GM12878 (cell line): ENCODE data around the gene FAM98C. TPM values are rescaled to one million over a fixed set of nuclear protein-coding genes. Genes with fewer than 3 reads are reported as not detected.

Experiments used
- ATAC-seq: fragments of 200-7000 bp; cut with Tn5 transposase; 3 replicates; pipeline ENCODE4 v1.9.1; 2020; ENCODE audit warnings: mild to moderate bottlenecking, moderate library complexity
- BruUV-seq: library from RNA; stranded (reverse); fragments of 400-500 nt; replicated peaks from 2 replicates; lab custom pipeline; 2021; lab: Mats Ljungman, UMichigan
- CTCF ChIA-PET: fragments of 300-600 bp; sonication (Branson Sonifier 250); formaldehyde crosslinking; extraction: SDS; loops from one replicate; lab custom pipeline; 2021; ENCODE audit warnings: inconsistent platforms; lab: Yijun Ruan, JAX
- POLR2A ChIA-PET: fragments of 350-600 bp; formaldehyde crosslinking; extraction: SDS; loops from one replicate; lab custom pipeline; 2021; ENCODE audit warnings: inconsistent platforms; lab: Charles Lee
- RAD21 ChIA-PET: fragments of 300-600 bp; sonication (Branson Sonifier 250); formaldehyde crosslinking; loops from one replicate; lab custom pipeline; 2023; ENCODE audit warnings: antibody characterized with exemption; ENCODE audit not compliant: unreplicated experiment; lab: Charles Lee
- SMC1A ChIA-PET: fragments of 300-600 bp; sonication (Branson Sonifier 250); formaldehyde crosslinking; loops from one replicate; lab custom pipeline; 2023; ENCODE audit not compliant: unreplicated experiment, uncharacterized antibody; lab: Charles Lee
- DNase-seq: peaks from one replicate; pipeline ENCODE4 v3.0.0-alpha.2; 2011; ENCODE audit warnings: low read depth, low spot score
- FAIRE-seq: peaks from 3 replicates; lab custom pipeline; 2011; peaks lifted over from hg19 to GRCh38; lab: Jason Lieb, UNC
- H2AFZ ChIP-seq: 2 replicates; pipeline ENCODE4 v1.6.0; 2011; ENCODE audit warnings: low read depth, low read length, control low read depth; ENCODE audit not compliant: control insufficient read depth
- H3K27ac ChIP-seq: 2 replicates; pipeline ENCODE4 v1.5.1; 2011; ENCODE audit warnings: control low read depth; ENCODE audit not compliant: control insufficient read depth, insufficient read depth
- H3K27me3 ChIP-seq, 2 experiments: replicated peaks in 1 of 2; 2 replicates each; pipeline versions ENCODE4 v1.6.0 to v1.6.1; 2011; ENCODE audit warnings: low read length in 1 of 2; ENCODE audit not compliant: control insufficient read depth in 2 of 2, insufficient read depth in 2 of 2
- H3K36me3 ChIP-seq, 2 experiments: 2 replicates each; pipeline ENCODE4 v1.5.1; 2011; ENCODE audit warnings: low read length in 1 of 2; ENCODE audit not compliant: control insufficient read depth in 2 of 2, insufficient read depth in 2 of 2
- H3K4me1 ChIP-seq: 2 replicates; pipeline ENCODE4 v1.6.1; 2011; ENCODE audit warnings: mild to moderate bottlenecking, low read length, moderate library complexity, mixed read lengths; ENCODE audit not compliant: control insufficient read depth, insufficient read depth
- H3K4me2 ChIP-seq: 2 replicates; pipeline ENCODE4 v1.6.0; 2011; ENCODE audit warnings: control low read depth; ENCODE audit not compliant: control insufficient read depth, insufficient read depth
- H3K4me3 ChIP-seq: fragments of 200-600 bp; sonication (generic); 2 replicates; pipeline ENCODE4 v1.5.1; 2016
- H3K79me2 ChIP-seq: 2 replicates; pipeline ENCODE4 v1.6.0; 2011; ENCODE audit warnings: low read length; ENCODE audit not compliant: control insufficient read depth, insufficient read depth
- H3K9ac ChIP-seq: 2 replicates; pipeline ENCODE4 v1.8.0; 2011; ENCODE audit warnings: low read length, control low read depth, mixed read lengths; ENCODE audit not compliant: control insufficient read depth, insufficient read depth
- H3K9me3 ChIP-seq: replicated peaks from 3 replicates; pipeline ENCODE4 v1.5.1; 2011; ENCODE audit warnings: mild to moderate bottlenecking, low read length; ENCODE audit not compliant: control insufficient read depth, insufficient read depth
- H4K20me1 ChIP-seq: 2 replicates; pipeline ENCODE4 v1.6.0; 2011; ENCODE audit not compliant: control insufficient read depth, insufficient read depth
- DPF2 ChIP-seq: fragments of 450-650 bp; IDR thresholded peaks from 2 replicates; pipeline ENCODE4 v1.6.1; 2017; ENCODE audit warnings: mild to moderate bottlenecking
- ETV6 ChIP-seq, 2 experiments: fragments of 450-650 bp in 1 of 2; IDR thresholded peaks in 1 of 2; conservative IDR thresholded peaks in 1 of 2; 2 replicates each; pipeline ENCODE4 v1.6.1; 2014; ENCODE audit warnings: antibody characterized with exemption in 1 of 2, borderline replicate concordance in 1 of 2, low read depth in 1 of 2, mild to moderate bottlenecking in 1 of 2, moderate library complexity in 1 of 2
- SKIL ChIP-seq: fragments of 450-650 bp; IDR thresholded peaks from 2 replicates; pipeline ENCODE4 v1.6.1; 2017; ENCODE audit warnings: mild to moderate bottlenecking, low read depth, inconsistent platforms; ENCODE audit not compliant: poor library complexity, severe bottlenecking
- TCF12 ChIP-seq: IDR thresholded peaks from 2 replicates; pipeline ENCODE4 v1.6.1; 2011; ENCODE audit warnings: low read depth, mild to moderate bottlenecking, low read length
- ZNF384 ChIP-seq: IDR thresholded peaks from 2 replicates; pipeline ENCODE4 v1.6.1; 2012; ENCODE audit warnings: low read depth, mild to moderate bottlenecking, low read length, improper control_type of control experiment, borderline replicate concordance
- WGBS: methylation state at CpG from one replicate; pipeline ENCODE4 v1.1.6; 2016; ENCODE audit warnings: low lambda C conversion rate; ENCODE audit not compliant: insufficient replicate concordance, insufficient coverage; ENCODE audit errors: missing lambda C conversion rate; 5-methylcytosine and 5-hydroxymethylcytosine counted together
- in situ Hi-C: fragments of 300-500 bp; cut with MboI; formaldehyde crosslinking; loops from 9 replicates; pipeline ENCODE4 v1.14.3; 2018; ENCODE audit warnings: mixed read lengths
- intact Hi-C: fragments of 100-400 bp; cut with micrococcal nuclease; formaldehyde crosslinking; loops from one replicate; pipeline ENCODE4 v1.14.2; 2022; ENCODE audit not compliant: unreplicated experiment
- polyA plus RNA-seq, 11 experiments: library from polyadenylated mRNA; depleted of rRNA in 4 of 11; unstranded in 6 of 11; stranded (reverse) in 5 of 11; fragments of >200 nt; fragmentation: Nextera tagmentation in 4 of 11; fragmentation: Illumina TruSeq in 1 of 11; extraction: Ambion mirVana in 4 of 11; extraction: Trizol in 1 of 11; gene quantifications; 1 replicate in 1 of 11; 2 replicates in 10 of 11; pipeline versions ENCODE4 v1.2.1 to v1.2.3, GENCODE V29; 2011 to 2016; ENCODE audit warnings: inconsistent platforms in 2 of 11, missing spikeins in 2 of 11, low read depth in 1 of 11
- total RNA-seq, 4 experiments: library from RNA; depleted of rRNA in 3 of 4; stranded (reverse); fragments of >200 nt in 3 of 4; fragmentation: Illumina TruSeq in 1 of 4; extraction: Trizol in 1 of 4; gene quantifications; 2 replicates each; pipeline versions ENCODE4 v1.2.1 to v1.2.3, GENCODE V29; 2013 to 2021

FAM98C gene
- total and polyA plus RNA-seq, 10 of the 15 experiments (the other 5 are each of a cell fraction or from before 2014, with no cell fraction given), result 1.4 to 17.2 (median 9.5) TPM

GRCh38 chr19:38437917-38438316 lies 35.0 kb downstream of the FAM98C start:
- ChIA-PET RAD21 (interaction anchor here (0.7 kb wide), 1 partner anchor 64 kb away, joined by 3 read pairs; no protein-coding TSS in a partner anchor), POLR2A (no interaction called here), CTCF (interaction anchor here (0.7 to 2.2 kb wide), 2 partner anchors 35 to 162 kb away, joined by 4 to 6 read pairs; partner anchors contain the start of gene FAM98C), SMC1A (no interaction called here)
- in situ Hi-C loops, result no loop called here
- no TSS peak for BruUV-seq
- ATAC-seq (no peak), DNase-seq (no peak), FAIRE-seq (no peak)
- no peak overlapping the region for H2AFZ ChIP-seq
- 53% methylated on average over 2 of the region's 2 CpGs for WGBS
- intact Hi-C loops, result no loop called here
- H3K9me3 ChIP-seq, result no peaks in the 10 kb centered on the region
- TF ChIP-seq ZNF384 (no peak), ETV6 (conservative IDR thresholded peaks at IDR 0.05 in 1 of 2, IDR thresholded peaks at IDR 0.05 in 1 of 2; ENCODE audit: borderline replicate concordance in 1 of 2, low read depth in 1 of 2) (no peak)
- H4K20me1 ChIP-seq, result no peaks in the 10 kb centered on the region
- no peak overlapping the region for H3K9ac ChIP-seq
- H3K4me3 ChIP-seq, result no peak overlapping the region
- no peaks in the 10 kb centered on the region for H3K27me3 ChIP-seq
- no peak overlapping the region for H3K27ac ChIP-seq
- H3K4me1 ChIP-seq, result no peaks in the 10 kb centered on the region
- no peak overlapping the region for H3K4me2 ChIP-seq
- no peaks in the 10 kb centered on the region for H3K36me3 ChIP-seq
- H3K79me2 ChIP-seq, result no peaks in the 10 kb centered on the region

GRCh38 chr19:38440592-38440991 lies 37.7 kb downstream of the FAM98C start:
- no TSS peak for BruUV-seq
- no peak overlapping the region for H3K9ac ChIP-seq
- no peaks in the 10 kb centered on the region for H3K36me3 ChIP-seq
- in situ Hi-C loops (no loop called here), intact Hi-C loops (no loop called here)
- no peak for ATAC-seq
- H3K27ac ChIP-seq, result no peak overlapping the region
- no peak overlapping the region for H2AFZ ChIP-seq
- no peaks in the 10 kb centered on the region for H3K79me2 ChIP-seq
- H3K4me2 ChIP-seq, result no peak overlapping the region
- ChIA-PET POLR2A (no interaction called here), RAD21 (interaction anchor here (1.3 kb wide), 1 partner anchor 38 kb away, joined by 10 read pairs; the partner anchor contains the start of gene FAM98C)
- no peaks in the 10 kb centered on the region for H4K20me1 ChIP-seq
- no peak for DNase-seq
- TF ChIP-seq DPF2 (no peak), SKIL (no peak), TCF12 (no peak)
- TF ChIP-seq, all 136 proteins: peak for 0
- no peak for FAIRE-seq
- Histone ChIP-seq H3K4me3 (no peak overlapping the region), H3K27me3 (no peaks in the 10 kb centered on the region), H3K9me3 (no peaks in the 10 kb centered on the region), H3K4me1 (no peaks in the 10 kb centered on the region)
- ChIA-PET SMC1A (no interaction called here), CTCF (interaction anchor here (1.4 kb wide), 1 partner anchor 38 kb away, joined by 9 read pairs; the partner anchor contains the start of gene FAM98C)
- 67% methylated on average over 11 of the region's 14 CpGs for WGBS
